Measurements from ENCODE around the gene NISCH. TPM values are rescaled to one million over a fixed set of nuclear protein-coding genes. Genes with fewer than 3 reads are reported as not detected.

Gene NISCH
- polyA plus RNA-seq, 1 donor, result 85.9 TPM

DNA sequence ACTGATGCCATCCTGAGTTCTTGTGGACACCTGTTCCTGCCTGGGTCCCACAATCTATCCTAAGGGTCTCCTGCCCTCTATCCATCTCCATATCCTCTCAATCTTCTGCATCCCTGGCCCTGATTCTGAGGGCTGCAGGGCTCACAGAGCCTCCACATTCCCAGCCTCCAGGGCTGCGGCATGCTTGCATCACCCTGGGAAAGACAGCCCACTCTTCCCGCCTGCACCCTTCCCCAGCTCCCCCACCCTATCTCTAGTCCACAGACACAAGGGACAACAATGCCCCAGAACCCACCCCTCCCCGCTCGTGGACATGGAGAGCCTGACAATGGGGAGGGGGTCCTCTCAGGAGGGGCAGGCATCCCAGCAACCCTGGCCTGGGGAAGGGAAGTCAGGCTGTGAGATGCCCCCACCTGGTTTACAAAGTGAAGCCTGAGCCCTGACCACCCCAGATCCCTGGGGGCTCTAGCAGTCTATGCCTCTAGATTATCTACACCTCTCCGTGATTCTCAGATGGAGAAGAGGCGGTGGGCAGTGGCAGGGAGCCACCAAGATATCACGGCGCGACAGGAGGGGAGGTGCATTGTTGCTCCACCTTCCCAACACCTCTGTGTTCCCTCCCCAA lies 20.8 kb upstream of the NISCH start:
- H3K36me3 ChIP-seq (ENCODE audit: control insufficient read depth, insufficient read depth, low read length), result no peaks in the 10 kb centered on the region
- no peak overlapping the region for H3K4me3 ChIP-seq (ENCODE audit: low read length)
- peaks cover 4% of the 10 kb centered on the region for H3K4me1 ChIP-seq (ENCODE audit: control insufficient read depth, insufficient read depth, low read length)
- H3K27ac ChIP-seq (ENCODE audit: low read length), result no peak overlapping the region
- WGBS (ENCODE audit: insufficient coverage, low lambda C conversion rate), result no CpG with 5 or more reads among the region's 9 CpGs
- no peaks in the 10 kb centered on the region for H3K27me3 ChIP-seq (ENCODE audit: control insufficient read depth, insufficient read depth, low read length)
- H3K9me3 ChIP-seq (ENCODE audit: control insufficient read depth, low read depth, low read length), result no peaks in the 10 kb centered on the region
- no peak for DNase-seq

DNA sequence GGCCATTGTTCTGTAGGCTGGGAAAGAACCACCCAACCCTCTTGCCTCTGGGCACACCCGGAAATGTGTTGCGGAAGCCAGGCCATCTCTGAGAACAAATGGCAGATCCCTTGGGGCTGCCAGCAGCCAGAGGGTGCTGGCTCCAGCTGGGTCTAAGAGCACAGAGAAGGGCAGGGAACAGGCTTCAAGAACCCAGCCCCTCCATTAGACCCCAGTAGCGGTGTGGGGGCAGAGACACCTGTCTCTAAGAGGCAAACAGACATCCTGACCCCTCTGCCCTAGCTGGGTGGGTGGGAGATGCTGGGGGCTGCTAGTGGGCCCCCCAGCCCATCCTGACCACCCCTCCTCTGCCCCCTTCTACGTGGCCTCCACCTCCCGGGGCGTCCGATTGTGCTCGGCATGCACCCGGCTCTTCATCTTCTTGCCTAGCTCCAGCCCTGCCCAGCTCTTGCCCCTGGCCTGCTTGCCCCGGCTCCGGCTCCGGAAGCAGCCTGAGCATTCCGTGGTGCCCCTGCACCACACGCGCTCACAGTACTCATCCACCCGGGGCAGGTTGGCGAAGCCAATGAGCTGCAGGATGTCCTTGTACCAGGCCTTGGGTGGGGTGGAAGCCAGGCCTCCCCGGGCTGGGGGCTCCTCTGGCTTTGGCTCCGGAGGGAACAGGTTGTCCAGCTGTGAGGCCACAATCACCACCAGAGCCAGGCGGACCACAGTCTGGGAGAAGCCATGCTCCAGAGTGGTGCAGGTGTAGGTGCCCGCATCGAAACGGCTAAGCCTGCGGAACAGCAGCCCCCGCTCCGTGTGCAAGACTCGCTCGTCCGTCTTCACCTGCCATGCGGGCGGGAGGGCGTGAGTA lies 19.9 kb upstream of the NISCH start:
- Histone ChIP-seq H3K4me3 (ENCODE audit: low read length) (no peak overlapping the region), H3K27me3 (ENCODE audit: control insufficient read depth, insufficient read depth, low read length) (no peaks in the 10 kb centered on the region), H3K4me1 (ENCODE audit: control insufficient read depth, insufficient read depth, low read length) (no peaks in the 10 kb centered on the region), H3K36me3 (ENCODE audit: control insufficient read depth, insufficient read depth, low read length) (no peaks in the 10 kb centered on the region), H3K27ac (ENCODE audit: low read length) (no peak overlapping the region), H3K9me3 (ENCODE audit: control insufficient read depth, low read depth, low read length) (no peaks in the 10 kb centered on the region)
- DNase-seq, result no peak
- no CpG with 5 or more reads among the region's 32 CpGs for WGBS (ENCODE audit: insufficient coverage, low lambda C conversion rate)

DNA sequence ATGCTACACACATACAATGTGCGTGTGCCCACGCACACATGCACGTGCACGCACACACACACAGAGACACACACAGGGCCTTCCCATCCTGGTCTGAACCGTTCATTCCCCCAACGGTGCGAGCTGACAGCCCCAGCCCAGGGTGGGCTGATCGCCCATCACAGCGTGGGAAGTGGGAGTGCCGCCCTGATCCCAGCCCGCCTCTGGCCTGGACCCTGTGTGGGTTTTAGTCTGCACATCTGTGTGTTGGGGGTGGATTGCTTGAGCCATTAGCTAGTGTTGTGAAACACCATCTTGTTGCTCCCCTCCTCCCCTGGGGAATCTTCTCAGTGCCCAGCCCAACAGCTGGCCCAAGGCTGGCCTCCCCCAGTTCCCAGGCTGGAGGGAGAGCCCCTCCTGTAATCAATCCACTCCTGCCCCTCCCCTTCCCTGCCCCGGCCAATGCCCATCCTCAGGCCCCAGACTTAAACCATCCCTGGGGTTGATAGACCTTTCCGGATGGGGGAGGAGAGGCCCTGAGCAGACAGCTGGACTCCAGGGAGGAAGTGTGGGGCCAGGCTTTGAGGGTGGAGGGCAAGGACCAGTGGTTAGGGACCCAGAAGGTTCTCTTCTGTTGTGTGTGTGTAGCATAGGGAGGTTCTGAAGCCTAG lies 18.8 kb upstream of the NISCH start:
- no peaks in the 10 kb centered on the region for H3K4me1 ChIP-seq (ENCODE audit: control insufficient read depth, insufficient read depth, low read length)
- DNase-seq, result no peak
- no peak overlapping the region for H3K4me3 ChIP-seq (ENCODE audit: low read length)
- no peaks in the 10 kb centered on the region for H3K9me3 ChIP-seq (ENCODE audit: control insufficient read depth, low read depth, low read length)
- no CpG with 5 or more reads among the region's 13 CpGs for WGBS (ENCODE audit: insufficient coverage, low lambda C conversion rate)
- no peaks in the 10 kb centered on the region for H3K36me3 ChIP-seq (ENCODE audit: control insufficient read depth, insufficient read depth, low read length)
- H3K27me3 ChIP-seq (ENCODE audit: control insufficient read depth, insufficient read depth, low read length), result no peaks in the 10 kb centered on the region
- no peak overlapping the region for H3K27ac ChIP-seq (ENCODE audit: low read length)

DNA sequence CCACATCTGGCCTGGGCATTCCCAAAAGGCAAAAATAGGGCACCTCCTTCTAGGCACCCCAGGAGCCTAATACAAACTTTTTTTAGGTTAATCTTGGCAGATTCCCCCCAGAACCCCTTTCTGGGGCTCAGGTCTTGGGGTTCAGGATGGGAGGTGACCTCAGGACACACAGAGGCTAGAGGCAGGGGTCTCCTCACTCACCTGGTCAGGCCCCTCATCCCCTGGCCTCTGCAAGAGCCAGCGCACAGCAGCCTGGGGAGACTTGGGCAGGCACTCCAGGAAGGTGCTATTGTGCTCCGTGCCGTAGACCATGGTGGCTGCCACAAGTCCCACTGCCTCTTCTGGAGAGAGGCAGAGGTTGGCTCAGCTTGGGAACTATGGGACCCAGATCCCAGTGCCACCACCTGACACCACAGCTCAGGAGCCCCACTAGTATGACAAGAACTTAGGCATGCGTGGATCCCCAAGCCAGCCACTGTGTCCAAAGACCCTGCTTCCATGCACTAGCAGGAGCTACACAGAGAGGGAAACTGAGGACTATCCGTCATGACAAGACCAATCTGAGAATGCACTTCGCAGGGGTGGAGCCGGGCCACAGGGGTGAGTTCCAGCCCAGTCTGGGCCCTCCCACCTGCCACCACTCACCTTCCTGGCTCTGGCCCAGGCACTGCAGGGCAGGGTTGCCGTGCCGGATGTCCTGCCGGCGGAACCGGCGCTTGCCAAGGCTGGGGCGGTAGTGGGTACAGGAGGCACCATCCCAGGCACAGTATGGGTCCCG lies 17.9 kb upstream of the NISCH start:
- WGBS (ENCODE audit: insufficient coverage, low lambda C conversion rate), result no CpG with 5 or more reads among the region's 15 CpGs
- DNase-seq, result no peak
- no peak overlapping the region for H3K27ac ChIP-seq (ENCODE audit: low read length)

DNA sequence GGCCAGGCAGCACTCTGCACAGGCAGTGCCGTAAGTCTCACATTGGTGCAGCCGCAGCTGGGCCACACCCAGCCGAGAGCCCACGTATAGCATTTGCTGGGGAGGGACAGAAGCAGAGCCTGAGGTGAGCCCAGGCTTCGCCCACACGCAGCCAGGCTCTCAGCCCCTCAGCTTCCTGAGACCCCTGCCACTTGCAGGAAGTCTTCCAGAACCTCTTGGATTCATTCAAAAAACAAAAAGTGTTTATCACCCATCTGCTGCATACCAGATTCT lies 17.4 kb upstream of the NISCH start:
- WGBS (ENCODE audit: insufficient coverage, low lambda C conversion rate), result no CpG with 5 or more reads among the region's 6 CpGs
- Histone ChIP-seq H3K36me3 (ENCODE audit: control insufficient read depth, insufficient read depth, low read length) (no peaks in the 10 kb centered on the region), H3K27ac (ENCODE audit: low read length) (no peak overlapping the region), H3K4me3 (ENCODE audit: low read length) (no peak overlapping the region), H3K4me1 (ENCODE audit: control insufficient read depth, insufficient read depth, low read length) (no peaks in the 10 kb centered on the region), H3K9me3 (ENCODE audit: control insufficient read depth, low read depth, low read length) (no peaks in the 10 kb centered on the region), H3K27me3 (ENCODE audit: control insufficient read depth, insufficient read depth, low read length) (no peaks in the 10 kb centered on the region)
- no peak for DNase-seq

More for the DNA sequence above, 17.9 kb upstream of the NISCH start:
- Histone ChIP-seq H3K4me1 (ENCODE audit: control insufficient read depth, insufficient read depth, low read length) (no peaks in the 10 kb centered on the region), H3K4me3 (ENCODE audit: low read length) (no peak overlapping the region), H3K9me3 (ENCODE audit: control insufficient read depth, low read depth, low read length) (no peaks in the 10 kb centered on the region), H3K36me3 (ENCODE audit: control insufficient read depth, insufficient read depth, low read length) (no peaks in the 10 kb centered on the region), H3K27me3 (ENCODE audit: control insufficient read depth, insufficient read depth, low read length) (no peaks in the 10 kb centered on the region)

DNA sequence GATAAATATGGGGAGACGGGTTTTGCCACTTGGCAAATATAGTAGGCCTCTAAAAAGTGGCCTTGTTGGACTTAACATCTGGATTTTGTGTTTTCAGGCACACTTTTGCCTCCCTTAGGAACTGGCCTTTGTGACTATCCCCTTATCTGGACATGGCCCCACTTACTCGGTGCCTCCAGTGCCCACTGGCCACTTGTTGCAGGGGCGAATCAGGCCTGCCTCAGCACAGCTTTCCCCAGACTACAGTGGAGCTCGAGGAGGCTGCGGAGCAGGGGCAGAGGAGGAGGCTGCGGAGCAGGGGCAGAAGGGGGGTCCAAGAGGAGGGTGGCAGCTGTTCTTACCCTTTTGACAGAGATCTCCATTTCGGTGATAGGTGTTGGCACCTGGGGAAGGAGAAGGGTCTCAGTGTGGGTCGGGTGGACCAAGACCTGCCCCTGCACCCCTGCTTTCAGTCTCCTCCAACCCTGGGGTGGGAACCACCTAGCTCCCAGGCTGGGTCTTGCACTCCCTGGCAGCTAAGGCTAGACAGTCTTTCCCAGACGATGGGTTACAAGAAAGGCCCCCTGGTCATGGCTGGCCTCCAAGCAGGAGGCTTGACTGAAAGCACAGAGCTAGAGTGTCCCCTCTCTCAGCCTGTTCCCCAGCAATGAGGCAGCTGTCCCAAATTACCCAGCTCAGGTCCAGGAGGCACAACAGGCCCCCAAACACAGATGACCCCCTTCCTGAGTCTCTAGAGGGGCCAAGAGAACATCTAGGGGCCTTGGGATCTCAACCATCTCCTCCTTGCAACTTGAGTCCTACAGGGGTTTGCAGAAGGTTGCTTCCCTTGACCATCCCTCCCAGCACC lies 16.6 kb upstream of the NISCH start:
- Histone ChIP-seq H3K36me3 (ENCODE audit: control insufficient read depth, insufficient read depth, low read length) (no peaks in the 10 kb centered on the region), H3K9me3 (ENCODE audit: control insufficient read depth, low read depth, low read length) (no peaks in the 10 kb centered on the region), H3K27ac (ENCODE audit: low read length) (no peak overlapping the region), H3K27me3 (ENCODE audit: control insufficient read depth, insufficient read depth, low read length) (no peaks in the 10 kb centered on the region), H3K4me3 (ENCODE audit: low read length) (no peak overlapping the region), H3K4me1 (ENCODE audit: control insufficient read depth, insufficient read depth, low read length) (no peaks in the 10 kb centered on the region)
- DNase-seq, result no peak
- WGBS (ENCODE audit: insufficient coverage, low lambda C conversion rate), result no CpG with 5 or more reads among the region's 9 CpGs

DNA sequence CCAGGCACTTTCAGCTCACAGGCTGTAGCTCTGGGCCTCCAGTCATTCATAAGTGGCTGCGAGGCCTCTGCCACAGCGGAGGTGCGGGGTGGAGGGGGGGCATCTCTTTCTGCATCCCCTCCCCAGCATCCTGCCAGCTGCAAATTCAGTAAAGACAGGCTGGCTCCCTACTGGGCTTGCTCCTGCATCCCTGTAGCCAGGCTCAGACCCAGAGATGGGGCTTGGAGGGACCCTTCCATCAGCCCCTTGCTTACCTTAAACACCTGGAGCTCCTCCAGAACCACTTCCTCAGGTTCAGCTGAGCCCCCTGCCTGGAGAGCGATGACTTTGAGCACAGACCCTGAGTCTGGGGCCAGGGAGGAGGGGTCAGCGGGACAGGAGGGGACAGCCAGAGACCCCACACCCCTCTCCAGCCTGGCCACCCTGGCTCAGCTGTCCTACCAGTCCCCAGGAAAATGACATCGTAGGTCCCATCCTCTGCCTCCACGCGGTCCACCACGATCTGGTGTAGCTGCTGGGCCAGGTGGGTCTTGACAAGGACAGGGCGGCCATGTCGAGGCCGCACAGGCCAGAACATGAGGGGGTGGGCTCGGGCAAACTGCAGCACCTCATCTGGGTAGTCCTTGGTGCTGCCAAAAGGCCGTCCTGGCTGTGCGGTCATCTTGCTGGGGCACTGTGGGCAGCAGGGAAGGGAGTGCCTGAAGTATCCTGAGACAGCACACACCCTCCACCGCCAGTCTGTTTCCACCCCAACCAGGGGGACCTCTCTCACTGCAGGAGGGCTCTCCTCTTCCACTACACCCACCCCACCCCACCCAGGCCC lies 15.8 kb upstream of the NISCH start:
- Histone ChIP-seq H3K4me1 (ENCODE audit: control insufficient read depth, insufficient read depth, low read length) (no peaks in the 10 kb centered on the region), H3K27me3 (ENCODE audit: control insufficient read depth, insufficient read depth, low read length) (no peaks in the 10 kb centered on the region), H3K9me3 (ENCODE audit: control insufficient read depth, low read depth, low read length) (no peaks in the 10 kb centered on the region), H3K27ac (ENCODE audit: low read length) (no peak overlapping the region), H3K36me3 (ENCODE audit: control insufficient read depth, insufficient read depth, low read length) (no peaks in the 10 kb centered on the region), H3K4me3 (ENCODE audit: low read length) (no peak overlapping the region)
- no peak for DNase-seq
- WGBS (ENCODE audit: insufficient coverage, low lambda C conversion rate), result no CpG with 5 or more reads among the region's 16 CpGs

DNA sequence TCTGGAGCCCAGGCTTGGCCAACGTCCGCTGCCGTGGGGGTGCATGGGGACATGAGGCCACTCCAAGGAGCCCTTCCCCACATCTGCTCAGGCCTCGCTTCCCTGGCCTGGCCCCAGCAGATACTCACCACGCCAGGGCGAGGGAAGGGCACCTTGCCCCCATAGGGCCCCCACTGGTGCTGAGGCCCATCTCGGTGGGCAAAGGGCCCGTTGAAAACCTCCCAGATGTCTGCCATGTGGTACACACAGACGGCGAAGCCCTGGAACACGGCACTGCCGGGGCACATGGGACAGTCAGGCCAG lies 15.2 kb upstream of the NISCH start:
- Histone ChIP-seq H3K27ac (ENCODE audit: low read length) (no peak overlapping the region), H3K4me3 (ENCODE audit: low read length) (no peak overlapping the region), H3K27me3 (ENCODE audit: control insufficient read depth, insufficient read depth, low read length) (no peaks in the 10 kb centered on the region), H3K9me3 (ENCODE audit: control insufficient read depth, low read depth, low read length) (no peaks in the 10 kb centered on the region), H3K36me3 (ENCODE audit: control insufficient read depth, insufficient read depth, low read length) (no peaks in the 10 kb centered on the region), H3K4me1 (ENCODE audit: control insufficient read depth, insufficient read depth, low read length) (peaks cover 5% of the 10 kb centered on the region)
- no CpG with 5 or more reads among the region's 12 CpGs for WGBS (ENCODE audit: insufficient coverage, low lambda C conversion rate)
- no peak for DNase-seq

DNA sequence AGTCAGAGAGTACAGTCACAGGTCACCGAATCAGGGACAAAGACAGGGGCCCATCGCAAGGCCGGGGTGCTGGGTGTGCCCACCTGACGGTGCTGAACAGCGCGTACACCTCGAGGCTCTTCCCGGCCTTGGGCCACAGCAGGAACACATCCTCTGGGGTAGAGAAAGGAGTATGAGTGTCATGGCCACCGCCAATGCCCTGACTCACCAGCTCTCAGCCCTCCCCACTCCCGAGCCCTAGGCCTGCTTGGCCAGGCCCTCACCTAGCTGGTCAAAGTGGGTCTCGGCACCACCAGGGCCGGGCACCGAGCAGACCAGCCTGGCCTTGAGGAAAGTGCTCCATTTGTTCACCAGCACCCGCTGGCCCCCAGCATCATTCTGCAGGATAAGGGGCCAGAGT lies 14.7 kb upstream of the NISCH start:
- no peak overlapping the region for H3K4me3 ChIP-seq (ENCODE audit: low read length)
- H3K9me3 ChIP-seq (ENCODE audit: control insufficient read depth, low read depth, low read length), result no peaks in the 10 kb centered on the region
- H3K4me1 ChIP-seq (ENCODE audit: control insufficient read depth, insufficient read depth, low read length), result peaks cover 5% of the 10 kb centered on the region
- no peaks in the 10 kb centered on the region for H3K36me3 ChIP-seq (ENCODE audit: control insufficient read depth, insufficient read depth, low read length)
- WGBS (ENCODE audit: insufficient coverage, low lambda C conversion rate), result no CpG with 5 or more reads among the region's 14 CpGs
- H3K27me3 ChIP-seq (ENCODE audit: control insufficient read depth, insufficient read depth, low read length), result no peaks in the 10 kb centered on the region
- DNase-seq, result no peak
- H3K27ac ChIP-seq (ENCODE audit: low read length), result no peak overlapping the region
